ENCODE measurements around the gene COLEC12. TPM values are rescaled to one million over a fixed set of nuclear protein-coding genes. Genes with fewer than 3 reads are reported as not detected.

Gene COLEC12
- polyA plus RNA-seq, 3 donors, result 20.9 to 28.6 (median 25.4) TPM

GRCh38 chr18:512957-513356 is 12.5 kb upstream of the COLEC12 start:
- DNase-seq, result no peak

- DNase-seq, result no peak
Observed at GRCh38 chr18:508835-509234, 8.3 kb upstream of the COLEC12 start.

GRCh38 chr18:507636-508035 is 7.1 kb upstream of the COLEC12 start:
- no peak for DNase-seq

- no peak for DNase-seq
Observed at GRCh38 chr18:506801-507200, 6.3 kb upstream of the COLEC12 start.

GRCh38 chr18:506264-506663 is 5.8 kb upstream of the COLEC12 start:
- no peak for DNase-seq

GRCh38 chr18:505483-506122 is 5.1 kb upstream of the COLEC12 start:
- no peak for DNase-seq

GRCh38 chr18:501406-501714 is 859 bp upstream of the COLEC12 start:
- DNase-seq, result no peak

GRCh38 chr18:499776-500631 is 497 bp downstream of the COLEC12 start:
- DNase-seq, result no peak

GRCh38 chr18:498931-499775 is 1.3 kb downstream of the COLEC12 start:
- DNase-seq, result no peak

GRCh38 chr18:497688-498087 is 2.8 kb downstream of the COLEC12 start:
- DNase-seq, result no peak

- no peak for DNase-seq
Observed at GRCh38 chr18:495452-495851, 5.0 kb downstream of the COLEC12 start.

GRCh38 chr18:495017-495416 is 5.5 kb downstream of the COLEC12 start:
- DNase-seq, result no peak

GRCh38 chr18:493986-494983 is 6.2 kb downstream of the COLEC12 start:
- no peak for DNase-seq

GRCh38 chr18:492451-492850 is 8.1 kb downstream of the COLEC12 start:
- no peak for DNase-seq

GRCh38 chr18:490624-491023 is 9.9 kb downstream of the COLEC12 start:
- no peak for DNase-seq

- DNase-seq, result no peak
Observed at GRCh38 chr18:490024-490366, 10.5 kb downstream of the COLEC12 start.

- DNase-seq, result no peak
Observed at GRCh38 chr18:489244-490023, 11.1 kb downstream of the COLEC12 start.

GRCh38 chr18:486929-487740 is 13.4 kb downstream of the COLEC12 start:
- DNase-seq, result no peak

GRCh38 chr18:484749-485464 is 15.6 kb downstream of the COLEC12 start:
- DNase-seq, result no peak
